Lung (tissue), 12 donors: ENCODE measurements around the gene SPATA21. TPM values are rescaled to one million over a fixed set of nuclear protein-coding genes. Genes with fewer than 3 reads are reported as not detected.

ENCODE experiments used
- ATAC-seq: fragments of 200-7000 bp; cut with Tn5 transposase; one replicate; pipeline ENCODE4 v1.9.1; 2020; ENCODE audit warnings: moderate number of reproducible peaks; ENCODE audit not compliant: insufficient read depth, low FRiP score
- DNase-seq, 3 donors: peaks; one replicate each; pipeline ENCODE4 v3.0.0-alpha.2; 2013 to 2017
- H3K27ac ChIP-seq, 2 donors: one replicate each; pipeline ENCODE4 v1.5.1; 2013; ENCODE audit warnings: mild to moderate bottlenecking in 2 of 2, moderate library complexity in 2 of 2, control low read depth in 1 of 2, inconsistent platforms in 1 of 2, low read depth in 1 of 2, low read length in 1 of 2
- H3K27me3 ChIP-seq, 3 donors: one replicate each; pipeline ENCODE4 v1.5.1; 2013; ENCODE audit warnings: low read length in 2 of 3; ENCODE audit not compliant: control insufficient read depth in 3 of 3, insufficient read depth in 3 of 3
- H3K36me3 ChIP-seq, 4 donors: one replicate each; pipeline ENCODE4 v1.5.1; 2013; ENCODE audit warnings: low read length in 4 of 4, mild to moderate bottlenecking in 1 of 4, moderate library complexity in 1 of 4; ENCODE audit not compliant: control insufficient read depth in 4 of 4, insufficient read depth in 4 of 4
- H3K4me1 ChIP-seq, 5 donors: one replicate each; pipeline ENCODE4 v1.5.1; 2013; ENCODE audit warnings: low read length in 5 of 5, mild to moderate bottlenecking in 2 of 5, moderate library complexity in 1 of 5; ENCODE audit not compliant: control insufficient read depth in 5 of 5, insufficient read depth in 5 of 5
- H3K4me3 ChIP-seq: one replicate; pipeline ENCODE4 v1.5.1; 2013; ENCODE audit warnings: mild to moderate bottlenecking, control low read depth, moderate library complexity
- H3K9ac ChIP-seq, 2 donors: one replicate each; pipeline ENCODE4 v1.5.1; 2013; ENCODE audit warnings: low read length in 2 of 2, control low read depth in 1 of 2; ENCODE audit not compliant: insufficient read depth in 1 of 2
- H3K9me3 ChIP-seq, 4 donors: one replicate each; pipeline ENCODE4 v1.5.1; 2013; ENCODE audit warnings: low read length in 3 of 4, mild to moderate bottlenecking in 1 of 4, moderate library complexity in 1 of 4; ENCODE audit not compliant: control insufficient read depth in 4 of 4, insufficient read depth in 3 of 4
- CTCF ChIP-seq: IDR thresholded peaks from 2 replicates; pipeline ENCODE4 v1.5.1; 2012; ENCODE audit warnings: mild to moderate bottlenecking; ENCODE audit errors: control extremely low read depth, extremely low read depth
- WGBS, 2 donors: extraction: QIAGEN DNeasy Blood & Tissue Kit; methylation state at CpG; one replicate each; pipeline ENCODE4 v1.1.7; 2013; 5-methylcytosine and 5-hydroxymethylcytosine counted together
- polyA plus RNA-seq, 2 donors: library from polyadenylated mRNA; stranded (reverse); fragments of 200-250 nt; gene quantifications; one replicate each; pipeline ENCODE4 v1.2.1, GENCODE V29; 2013
- total RNA-seq, 2 donors: library from RNA; depleted of rRNA in 1 of 2; stranded (reverse); fragments of >200 nt in 1 of 2; gene quantifications; one replicate each; pipeline ENCODE4 v1.2.1, GENCODE V29; 2014 to 2021
- donor health status: control.
- donor health status: control.
- donor health status: Bipolar disorder and iron deficiency.
- donor health status: healthy.
- donor health status: DM: yes; HTN: yes; CAD: no.

SPATA21 gene
- total and polyA plus RNA-seq, 4 donors, result 0.14 to 0.15 TPM; not detected in 2

GRCh38 chr1:16474166-16474800 lies 37.1 kb upstream of the SPATA21 start:
- WGBS, 2 donors, result 96 to 97% methylated on average over 28 of the region's 28 CpGs
- Histone ChIP-seq H3K4me1 (no peaks in the 10 kb centered on the region), H3K4me3 (no peak overlapping the region), H3K36me3 (peaks cover 6 to 28% (median 16%) of the 10 kb centered on the region in 4 donors), H3K27ac (no peak overlapping the region), H3K27me3 (no peaks in the 10 kb centered on the region), H3K9me3 (no peaks in the 10 kb centered on the region), H3K9ac (no peak overlapping the region)
- no peak for ATAC-seq
- DNase-seq, result no peak
- TF ChIP-seq CTCF, result no peak

- 77 to 88% methylated on average over 3 of the region's 3 CpGs for WGBS, 2 donors
- Histone ChIP-seq H3K9ac (no peak overlapping the region), H3K27me3 (no peaks in the 10 kb centered on the region), H3K9me3 (no peaks in the 10 kb centered on the region), H3K4me1 (no peaks in the 10 kb centered on the region), H3K27ac (no peak overlapping the region), H3K4me3 (no peak overlapping the region), H3K36me3 (peaks cover 4 to 15% (median 10%) of the 10 kb centered on the region in 4 donors)
- no peak for DNase-seq
- TF ChIP-seq CTCF, result no peak
- no peak for ATAC-seq
Measured at GRCh38 chr1:16468558-16468957, 31.3 kb upstream of the SPATA21 start.

- Histone ChIP-seq H3K9me3 (no peaks in the 10 kb centered on the region), H3K4me1 (no peaks in the 10 kb centered on the region), H3K9ac (no peak overlapping the region), H3K27ac (no peak overlapping the region), H3K36me3 (peaks cover 2 to 23% (median 17%) of the 10 kb centered on the region in 4 donors), H3K27me3 (no peaks in the 10 kb centered on the region), H3K4me3 (no peak overlapping the region)
- DNase-seq, result no peak
- 94 to 95% methylated on average over 21 of the region's 21 CpGs for WGBS, 2 donors
- TF ChIP-seq CTCF, result no peak
- no peak for ATAC-seq
Measured at GRCh38 chr1:16464917-16465625, 27.8 kb upstream of the SPATA21 start.
